Measurements from ENCODE around the gene TJP3.
A peak's percentile ranks its signal among the peaks of the same experiment; 100 is the strongest.

Gene TJP3

GRCh38 chr19:3716147-3716668, 8.0 kb downstream of the TJP3 start:
- DNase-seq = no peak

- no peak for DNase-seq
Measured at GRCh38 chr19:3719868-3720267, 11.7 kb downstream of the TJP3 start.

GRCh38 chr19:3720349-3720917, 12.2 kb downstream of the TJP3 start:
- no peak for DNase-seq

- DNase-seq = peak; percentile 69
Measured at GRCh38 chr19:3721131-3721886, 13.1 kb downstream of the TJP3 start.

GRCh38 chr19:3721887-3722442, 13.8 kb downstream of the TJP3 start:
- DNase-seq = no peak

- DNase-seq = no peak
Measured at GRCh38 chr19:3722443-3723109, 14.4 kb downstream of the TJP3 start.

- no peak for DNase-seq
Measured at GRCh38 chr19:3723110-3723488, 14.9 kb downstream of the TJP3 start.

- no peak for DNase-seq
Measured at GRCh38 chr19:3723883-3724282, 15.7 kb downstream of the TJP3 start.

GRCh38 chr19:3725121-3725520, 16.9 kb downstream of the TJP3 start:
- no peak for DNase-seq

GRCh38 chr19:3725640-3726310, 17.6 kb downstream of the TJP3 start:
- DNase-seq = no peak

- no peak for DNase-seq
Measured at GRCh38 chr19:3730457-3730958, 22.3 kb downstream of the TJP3 start.

GRCh38 chr19:3732108-3732507, 23.9 kb downstream of the TJP3 start:
- no peak for DNase-seq

GRCh38 chr19:3733549-3734309, 25.5 kb downstream of the TJP3 start:
- no peak for DNase-seq

GRCh38 chr19:3734310-3734600, 26.1 kb downstream of the TJP3 start:
- no peak for DNase-seq

- no peak for DNase-seq
Measured at GRCh38 chr19:3736106-3736724, 28.0 kb downstream of the TJP3 start.

GRCh38 chr19:3737487-3738205, 29.5 kb downstream of the TJP3 start:
- DNase-seq = no peak

- no peak for DNase-seq
Measured at GRCh38 chr19:3738477-3739220, 30.5 kb downstream of the TJP3 start.

GRCh38 chr19:3740431-3740830, 32.2 kb downstream of the TJP3 start:
- DNase-seq = no peak

GRCh38 chr19:3743486-3743885, 35.3 kb downstream of the TJP3 start:
- DNase-seq = no peak

GRCh38 chr19:3745363-3746045, 37.3 kb downstream of the TJP3 start:
- DNase-seq = no peak
